Mucosa of descending colon (tissue), 3 donors: ENCODE data around the gene VEGFB. TPM values are rescaled to one million over a fixed set of nuclear protein-coding genes. Genes with fewer than 3 reads are reported as not detected.
"Not testable (repeated sequence)": the region's sequence is repeated elsewhere in the genome, so short reads cannot be mapped to it uniquely, and the experiment has no call there.

Experiments
- ATAC-seq: fragments of 200-7000 bp; cut with Tn5 transposase; one replicate; pipeline ENCODE4 v1.9.1; 2020; ENCODE audit warnings: mild to moderate bottlenecking, moderate library complexity
- DNase-seq, 3 donors: peaks; one replicate each; pipeline ENCODE4 v3.0.0-alpha.2; 2020
- H3K36me3 ChIP-seq: fragments of 200-600 bp; one replicate; pipeline ENCODE4 v1.8.0; 2021; ENCODE audit warnings: low read depth, mild to moderate bottlenecking
- H3K4me1 ChIP-seq: fragments of 200-600 bp; one replicate; pipeline ENCODE4 v1.8.0; 2021; ENCODE audit warnings: low read depth, mild to moderate bottlenecking
- H3K4me3 ChIP-seq: fragments of 200-600 bp; one replicate; pipeline ENCODE4 v1.8.0; 2021; ENCODE audit warnings: mild to moderate bottlenecking
- H3K9me3 ChIP-seq: fragments of 200-600 bp; one replicate; pipeline ENCODE4 v1.8.0; 2021; ENCODE audit warnings: mild to moderate bottlenecking
- CTCF ChIP-seq: fragments of 200-600 bp; IDR thresholded peaks from one replicate; pipeline ENCODE4 v1.8.0; 2022; ENCODE audit warnings: antibody characterized with exemption, mild to moderate bottlenecking
- intact Hi-C, 2 donors: fragments of 100-400 bp; cut with DNase I in 1 of 2; cut with micrococcal nuclease in 1 of 2; formaldehyde crosslinking; loops; one replicate each; pipeline versions ENCODE4 v1.11.0 to v1.11.1; 2022; cut with DNase I, micrococcal nuclease
- total RNA-seq, 3 donors: library from RNA; stranded (reverse); fragmentation: NEBNext Ultra II Directional in 2 of 3; extraction: Animal tissue kit (Norgen Biotek cat#: 25700) in 2 of 3; gene quantifications; one replicate each; pipeline versions ENCODE4 v1.2.1 to v1.2.4, GENCODE V29; 2021 to 2023
- donor health status: DM: no; HTN: no; CAD: no; lungs with moderate emphysema.
- donor health status: DM: no; HTN: no; CAD: no.
- donor health status: DM: no; HTN: yes; CAD: no.

Gene VEGFB
- total RNA-seq, 3 donors from 2014 or later: 45.3 to 156 (median 45.6) TPM

- not testable (repeated sequence) for H3K36me3 ChIP-seq, H3K9me3 ChIP-seq, DNase-seq
- peak; percentile 1 for ATAC-seq
- H3K4me1 ChIP-seq: peaks cover 30% of the 10 kb centered on the region
- intact Hi-C loops: loop anchor here in 1 of 2 donors (10.0 kb wide), 1 partner anchor 62 kb away; the partner anchor contains the start of gene STIP1
- H3K4me3 ChIP-seq: peak overlapping the region; percentile 44
- TF ChIP-seq CTCF: peak; percentile 8
Measured at GRCh38 chr11:64246621-64246870, 12.2 kb downstream of the VEGFB start.

- intact Hi-C loops: loop anchor here in 1 of 2 donors (10.0 kb wide), 1 partner anchor 62 kb away; the partner anchor contains the start of gene STIP1
- peak within 1 kb of the TSS; percentile 44 for H3K4me3 ChIP-seq
Measured at GRCh38 chr11:64246871-64247728, 12.7 kb downstream of the VEGFB start, which contains the start of gene PPP1R14B. TSS of gene PPP1R14B (minus strand) at chr11:64246943. CDS start at chr11:64246673, 270 bp downstream.

GRCh38 chr11:64247729-64248531, 13.5 kb downstream of the VEGFB start:
- intact Hi-C loops: loop anchor here in 1 of 2 donors (10.0 kb wide), 1 partner anchor 63 kb away; the partner anchor contains the start of gene STIP1
- TF ChIP-seq CTCF: no peak
- DNase-seq (peak in 1 of 3 donors; percentile 20), ATAC-seq (no peak)
- no peaks in the 10 kb centered on the region for H3K9me3 ChIP-seq
- H3K36me3 ChIP-seq: no peaks in the 10 kb centered on the region
- peaks cover 30% of the 10 kb centered on the region for H3K4me1 ChIP-seq
- no peak overlapping the region for H3K4me3 ChIP-seq

More at GRCh38 chr11:64246871-64247728, 12.7 kb downstream of the VEGFB start, which contains the start of gene PPP1R14B:
- DNase-seq: peak; percentile 92 to 94 (median 94)
- Histone ChIP-seq H3K9me3 (no peaks in the 10 kb centered on the region), H3K4me1 (peaks cover 30% of the 10 kb centered on the region), H3K36me3 (no peaks in the 10 kb centered on the region)
- no peak for TF ChIP-seq CTCF
- ATAC-seq: peak; percentile 69

- DNase-seq (peak in 2 of 3 donors; percentile 47 to 63), ATAC-seq (no peak)
- no peak for TF ChIP-seq CTCF
- Histone ChIP-seq H3K36me3 (no peaks in the 10 kb centered on the region), H3K9me3 (no peaks in the 10 kb centered on the region), H3K4me3 (no peak overlapping the region), H3K4me1 (peaks cover 30% of the 10 kb centered on the region)
- intact Hi-C loops: loop anchor here in 1 of 2 donors (10.0 kb wide), 1 partner anchor 64 kb away; the partner anchor contains the start of gene STIP1
Measured at GRCh38 chr11:64248578-64248977, 14.2 kb downstream of the VEGFB start.

- peak in 1 of 3 donors; percentile 44 for DNase-seq
- Histone ChIP-seq H3K9me3 (no peaks in the 10 kb centered on the region), H3K4me3 (no peak overlapping the region), H3K4me1 (peaks cover 28% of the 10 kb centered on the region), H3K36me3 (no peaks in the 10 kb centered on the region)
- no peak for TF ChIP-seq CTCF
- no peak for ATAC-seq
- intact Hi-C loops: loop anchor here in 1 of 2 donors (10.0 kb wide), 1 partner anchor 64 kb away; the partner anchor contains the start of gene STIP1
Measured at GRCh38 chr11:64249038-64249437, 14.7 kb downstream of the VEGFB start.
